CD4-positive, alpha-beta T cell (primary cell): ENCODE results near the gene WDR27. TPM values are rescaled to one million over a fixed set of nuclear protein-coding genes. Genes with fewer than 3 reads are reported as not detected.

Source experiments
- ATAC-seq: fragments of 200-7000 bp; cut with Tn5 transposase; one replicate; pipeline ENCODE4 v1.10.0; 2022; ENCODE audit warnings: mild to moderate bottlenecking; ENCODE audit not compliant: poor library complexity
- CTCF ChIA-PET: fragments of 350-600 bp; sonication (Branson Sonifier 250); formaldehyde crosslinking; loops from one replicate; lab custom pipeline; 2021; ENCODE audit warnings: antibody characterized with exemption, inconsistent platforms; lab: Charles Lee
- POLR2A ChIA-PET: fragments of 350-600 bp; sonication (Branson Sonifier 250); formaldehyde crosslinking; loops from one replicate; lab custom pipeline; 2021; ENCODE audit warnings: antibody characterized with exemption, inconsistent platforms; lab: Charles Lee
- DNase-seq, 14 experiments: peaks; one replicate each; pipeline ENCODE4 v3.0.0-alpha.2; 2013 to 2020; ENCODE audit warnings: mixed read lengths in 2 of 14
- H3K27ac ChIP-seq, 2 donors: one replicate each; pipeline versions ENCODE4 v1.5.1 to v1.7.0; 2013; ENCODE audit warnings: low read length in 2 of 2, low read depth in 1 of 2, mild to moderate bottlenecking in 1 of 2
- H3K27me3 ChIP-seq, 2 experiments: 1 replicate in 1 of 2; 2 replicates in 1 of 2; pipeline versions ENCODE4 v1.6.1 to v1.7.0; 2013; ENCODE audit warnings: low read length in 2 of 2, control low read depth in 1 of 2, mild to moderate bottlenecking in 1 of 2, moderate library complexity in 1 of 2; ENCODE audit not compliant: insufficient read depth in 2 of 2, control insufficient read depth in 1 of 2
- H3K36me3 ChIP-seq: one replicate; pipeline ENCODE4 v1.6.1; 2013; ENCODE audit warnings: low read length, control low read depth; ENCODE audit not compliant: insufficient read depth
- H3K4me1 ChIP-seq: one replicate; pipeline ENCODE4 v1.6.1; 2013; ENCODE audit warnings: low read length, control low read depth; ENCODE audit not compliant: insufficient read depth
- H3K4me3 ChIP-seq: one replicate; pipeline ENCODE4 v1.5.1; 2013; ENCODE audit warnings: mild to moderate bottlenecking, low read length, moderate library complexity
- H3K9me3 ChIP-seq, 2 experiments: 1 replicate in 1 of 2; 2 replicates in 1 of 2; pipeline versions ENCODE4 v1.6.1 to v1.7.0; 2013; ENCODE audit warnings: low read length in 2 of 2, mild to moderate bottlenecking in 2 of 2, control low read depth in 1 of 2, moderate library complexity in 1 of 2; ENCODE audit not compliant: control insufficient read depth in 1 of 2, insufficient read depth in 1 of 2
- H3K27ac Mint-ChIP-seq: one replicate; pipeline ENCODE4 v1.8.0; 2020; ENCODE audit warnings: mixed read lengths
- H3K27me3 Mint-ChIP-seq: one replicate; pipeline ENCODE4 v1.8.0; 2021; ENCODE audit warnings: mixed read lengths
- H3K36me3 Mint-ChIP-seq: one replicate; pipeline ENCODE4 v1.8.0; 2021; ENCODE audit warnings: low read depth, mixed read lengths
- H3K4me1 Mint-ChIP-seq: one replicate; pipeline ENCODE4 v1.8.0; 2021; ENCODE audit warnings: low read depth, mixed read lengths
- H3K4me3 Mint-ChIP-seq: one replicate; pipeline ENCODE4 v1.8.0; 2020; ENCODE audit warnings: mild to moderate bottlenecking, mixed read lengths
- H3K9me3 Mint-ChIP-seq: one replicate; pipeline ENCODE4 v1.8.0; 2020; ENCODE audit warnings: mixed read lengths
- intact Hi-C, 2 experiments: fragments of 100-400 bp; cut with DNase I in 1 of 2; cut with micrococcal nuclease in 1 of 2; formaldehyde crosslinking; loops; one replicate each; pipeline versions ENCODE4 v1.15.1 to v1.9.0; 2023 to 2025; cut with DNase I, micrococcal nuclease
- total RNA-seq, 174 experiments: library from RNA in 2 of 174; stranded (reverse) in 2 of 174; gene quantifications; one replicate each; pipeline ENCODE4 v1.2.3 and lab custom pipeline; 2021 to 2026
- TF ChIP-seq, protein P1 (sequence below): fragments of 200-600 bp; IDR thresholded peaks from one replicate; pipeline ENCODE4 v1.8.0; 2022; ENCODE audit warnings: antibody characterized with exemption, mild to moderate bottlenecking

The WDR27 gene
- total RNA-seq, 2 experiments from 2014 or later = 22.0 to 23.5 TPM

DNA sequence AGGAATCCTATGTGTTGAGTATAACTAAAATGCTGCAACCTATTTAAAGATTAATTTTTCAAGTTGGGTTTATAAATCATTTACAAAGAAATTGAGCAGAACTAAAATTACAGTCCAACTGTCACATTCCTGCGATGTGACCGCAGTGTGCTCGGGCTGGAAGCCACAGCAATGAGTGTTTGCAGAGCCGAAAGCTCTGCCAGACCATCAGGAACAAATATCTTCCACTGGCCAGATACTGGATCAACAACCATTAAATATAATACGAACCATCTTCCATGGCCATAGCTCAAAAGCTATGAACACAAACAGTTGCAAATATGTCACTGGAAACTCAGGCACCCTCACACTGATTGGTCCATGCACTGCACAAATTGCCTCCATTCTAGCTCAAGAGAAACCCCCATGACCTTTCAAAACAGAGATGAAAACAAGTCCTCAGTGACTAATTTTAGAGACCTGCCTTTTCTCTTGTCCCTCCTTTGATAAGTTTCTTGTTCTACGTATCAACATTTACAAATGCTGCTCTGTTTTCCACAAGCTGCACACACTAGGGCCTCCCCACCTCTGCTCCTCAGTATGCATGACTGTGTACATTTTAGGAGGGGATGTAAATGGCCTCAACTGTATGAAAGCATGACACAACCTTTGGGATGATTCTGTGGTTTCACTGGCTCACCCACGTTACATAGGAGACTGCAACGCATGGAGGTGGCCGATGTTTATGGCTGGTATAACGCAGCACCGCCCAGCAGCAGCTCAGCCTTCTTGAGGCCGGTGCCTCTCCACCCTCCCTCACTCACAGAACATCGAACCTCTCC, 171.7 kb downstream of the WDR27 start:
- Histone ChIP-seq H3K4me3 (no peak overlapping the region), H3K4me1 (peaks cover 8% of the 10 kb centered on the region), H3K27me3 (no peaks in the 10 kb centered on the region), H3K36me3 (no peaks in the 10 kb centered on the region), H3K27ac (no peak overlapping the region), H3K9me3 (peaks cover 4 to 16% of the 10 kb centered on the region in 2 experiments)
- peaks cover 7% of the 10 kb centered on the region for H3K36me3 Mint-ChIP-seq
- ChIA-PET POLR2A (no interaction called here), CTCF (no interaction called here)
- H3K4me1 Mint-ChIP-seq = peaks cover 14% of the 10 kb centered on the region
- ATAC-seq (peak; percentile 74), DNase-seq (peak in 4 of 14 experiments; percentile 4 to 24 (median 14))
- H3K4me3 Mint-ChIP-seq = no peak overlapping the region
- peak overlapping the region; percentile 75 for H3K27ac Mint-ChIP-seq
- intact Hi-C loops = no loop called here
- TF ChIP-seq, protein P1, sequence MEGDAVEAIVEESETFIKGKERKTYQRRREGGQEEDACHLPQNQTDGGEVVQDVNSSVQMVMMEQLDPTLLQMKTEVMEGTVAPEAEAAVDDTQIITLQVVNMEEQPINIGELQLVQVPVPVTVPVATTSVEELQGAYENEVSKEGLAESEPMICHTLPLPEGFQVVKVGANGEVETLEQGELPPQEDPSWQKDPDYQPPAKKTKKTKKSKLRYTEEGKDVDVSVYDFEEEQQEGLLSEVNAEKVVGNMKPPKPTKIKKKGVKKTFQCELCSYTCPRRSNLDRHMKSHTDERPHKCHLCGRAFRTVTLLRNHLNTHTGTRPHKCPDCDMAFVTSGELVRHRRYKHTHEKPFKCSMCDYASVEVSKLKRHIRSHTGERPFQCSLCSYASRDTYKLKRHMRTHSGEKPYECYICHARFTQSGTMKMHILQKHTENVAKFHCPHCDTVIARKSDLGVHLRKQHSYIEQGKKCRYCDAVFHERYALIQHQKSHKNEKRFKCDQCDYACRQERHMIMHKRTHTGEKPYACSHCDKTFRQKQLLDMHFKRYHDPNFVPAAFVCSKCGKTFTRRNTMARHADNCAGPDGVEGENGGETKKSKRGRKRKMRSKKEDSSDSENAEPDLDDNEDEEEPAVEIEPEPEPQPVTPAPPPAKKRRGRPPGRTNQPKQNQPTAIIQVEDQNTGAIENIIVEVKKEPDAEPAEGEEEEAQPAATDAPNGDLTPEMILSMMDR = no peak
- peaks cover 5% of the 10 kb centered on the region for H3K9me3 Mint-ChIP-seq
- no peaks in the 10 kb centered on the region for H3K27me3 Mint-ChIP-seq

GRCh38 chr6:169528755-169529154, 173.1 kb downstream of the WDR27 start:
- no peaks in the 10 kb centered on the region for H3K27me3 ChIP-seq
- H3K4me1 ChIP-seq = peaks cover 8% of the 10 kb centered on the region
- Mint-ChIP-seq H3K36me3 (peaks cover 7% of the 10 kb centered on the region), H3K4me3 (no peak overlapping the region), H3K27ac (no peak overlapping the region), H3K27me3 (no peaks in the 10 kb centered on the region), H3K9me3 (peaks cover 5% of the 10 kb centered on the region), H3K4me1 (peaks cover 14% of the 10 kb centered on the region)
- no peak overlapping the region for H3K4me3 ChIP-seq
- ATAC-seq = no peak
- POLR2A ChIA-PET = no interaction called here
- CTCF ChIA-PET = no interaction called here
- peaks cover 4% of the 10 kb centered on the region in 2 experiments for H3K9me3 ChIP-seq
- no peak overlapping the region for H3K27ac ChIP-seq
- TF ChIP-seq, protein P1 = no peak
- no peak for DNase-seq
- intact Hi-C loops = no loop called here
- H3K36me3 ChIP-seq = no peaks in the 10 kb centered on the region

- H3K9me3 Mint-ChIP-seq = no peaks in the 10 kb centered on the region
- CTCF ChIA-PET = no interaction called here
- no peaks in the 10 kb centered on the region for H3K36me3 Mint-ChIP-seq
- H3K4me3 ChIP-seq = no peak overlapping the region
- peaks cover 8% of the 10 kb centered on the region for H3K4me1 ChIP-seq
- H3K4me3 Mint-ChIP-seq = no peak overlapping the region
- TF ChIP-seq, protein P1 = no peak
- peaks cover 14% of the 10 kb centered on the region for H3K4me1 Mint-ChIP-seq
- H3K27me3 Mint-ChIP-seq = no peaks in the 10 kb centered on the region
- intact Hi-C loops = no loop called here
- DNase-seq = no peak
- H3K9me3 ChIP-seq = no peaks in the 10 kb centered on the region
- H3K36me3 ChIP-seq = no peaks in the 10 kb centered on the region
- POLR2A ChIA-PET = no interaction called here
- H3K27ac Mint-ChIP-seq = no peak overlapping the region
- ATAC-seq = no peak
- no peak overlapping the region for H3K27ac ChIP-seq
- H3K27me3 ChIP-seq = no peaks in the 10 kb centered on the region
Observed at GRCh38 chr6:169527306-169527705, 174.5 kb downstream of the WDR27 start.
